Adrenal gland (tissue), 12 donors: Measurements from ENCODE around the gene RGS17. TPM values are rescaled to one million over a fixed set of nuclear protein-coding genes. Genes with fewer than 3 reads are reported as not detected.

Source experiments
- DNase-seq, 7 donors: peaks; one replicate each; pipeline ENCODE4 v3.0.0-alpha.2; 2019 to 2020
- H3K27ac ChIP-seq, 5 donors: fragments of 200-600 bp; sonication (generic) in 4 of 5; 1 replicate in 3 of 5; 2 replicates in 2 of 5; pipeline versions ENCODE4 v1.5.1 to v1.8.0; 2016 to 2020; ENCODE audit warnings: mild to moderate bottlenecking in 1 of 5
- H3K27me3 ChIP-seq: fragments of 200-600 bp; 2 replicates; pipeline ENCODE4 v1.8.0; 2021
- H3K36me3 ChIP-seq, 2 donors: fragments of 200-600 bp; replicated peaks in 1 of 2; 1 replicate in 1 of 2; 2 replicates in 1 of 2; pipeline versions ENCODE4 v1.5.1 to v1.8.0; 2018 to 2022
- H3K4me1 ChIP-seq, 2 donors: fragments of 200-600 bp; replicated peaks in 1 of 2; 1 replicate in 1 of 2; 2 replicates in 1 of 2; pipeline versions ENCODE4 v1.5.1 to v1.8.0; 2018 to 2021
- H3K4me3 ChIP-seq, 4 donors: fragments of 200-600 bp; sonication (generic) in 3 of 4; one replicate each; pipeline ENCODE4 v1.5.1; 2016 to 2018
- H3K9me3 ChIP-seq, 3 donors: fragments of 200-600 bp; sonication (generic) in 1 of 3; replicated peaks in 1 of 3; 1 replicate in 2 of 3; 2 replicates in 1 of 3; pipeline versions ENCODE4 v1.5.1 to v1.8.0; 2016 to 2021
- CTCF ChIP-seq, 6 experiments: fragments of 450-650 bp in 4 of 6; fragments of 200-600 bp in 2 of 6; sonication (generic) in 1 of 6; IDR thresholded peaks; 1 replicate in 5 of 6; 2 replicates in 1 of 6; pipeline versions ENCODE4 v1.5.1 to v1.8.0; 2016 to 2021; ENCODE audit warnings: antibody characterized with exemption in 6 of 6, mild to moderate bottlenecking in 2 of 6, moderate library complexity in 1 of 6
- POLR2A ChIP-seq, 2 donors: fragments of 450-650 bp; IDR thresholded peaks; one replicate each; pipeline ENCODE4 v1.6.1; 2017; ENCODE audit warnings: antibody characterized with exemption in 2 of 2, mild to moderate bottlenecking in 2 of 2, moderate library complexity in 1 of 2
- WGBS, 4 donors: extraction: QIAGEN DNeasy Blood & Tissue Kit in 2 of 4; methylation state at CpG; one replicate each; pipeline versions ENCODE4 v1.1.5 to v1.1.7; 2013 to 2017; 5-methylcytosine and 5-hydroxymethylcytosine counted together
- intact Hi-C, 2 donors: fragments of 100-400 bp; cut with DNase I; formaldehyde crosslinking; loops; one replicate each; pipeline versions ENCODE4 v1.14.1 to v1.15.0; 2022 to 2023
- polyA plus RNA-seq, 3 donors: library from polyadenylated mRNA; stranded (reverse); fragments of 200-250 nt in 2 of 3; fragments of 350-450 nt in 1 of 3; fragmentation: Illumina TruSeq in 1 of 3; extraction: RNeasy Lipid Tissue Mini Kit (QIAGEN cat#74804) in 1 of 3; gene quantifications; one replicate each; pipeline ENCODE4 v1.2.3, GENCODE V29; 2013 to 2014
- total RNA-seq, 9 donors: library from RNA; depleted of rRNA in 4 of 9; stranded (reverse); fragments of >200 nt in 4 of 9; fragments of 120-200 nt in 1 of 9; fragmentation: NEBNext Ultra II Directional in 1 of 9; extraction: Animal tissue kit (Norgen Biotek cat#: 25700) in 1 of 9; gene quantifications; one replicate each; pipeline versions ENCODE4 v1.1.0 to v1.2.4, GENCODE V29; 2013 to 2023
- donor health status: healthy with polysubstance abuse.
- donor health status: Bipolar disorder and iron deficiency.
- donor health status: DM: yes; HTN: yes; CAD: no.
- donor health status: DM: no; HTN: no; CAD: no.
- donor health status: DM: no; HTN: no; CAD: no.
- donor health status: DM: yes; HTN: yes; CAD: no.

Gene RGS17
- total and polyA plus RNA-seq, 12 donors = under 0.01 to 0.83 (median 0.16) TPM; not detected in 5

- 57 to 67% (median 66%) methylated on average over 9 of the region's 9 CpGs for WGBS, 4 donors
- TF ChIP-seq POLR2A (IDR thresholded peaks at IDR 0.05) (no peak), CTCF (IDR thresholded peaks at IDR 0.05) (no peak)
Measured at GRCh38 chr6:153167061-153167891, 36.2 kb upstream of the RGS17 start.

GRCh38 chr6:153162646-153163045, 31.6 kb upstream of the RGS17 start:
- Histone ChIP-seq H3K27ac (no peak overlapping the region), H3K36me3 (no peaks in the 10 kb centered on the region), H3K4me3 (no peak overlapping the region), H3K27me3 (no peaks in the 10 kb centered on the region), H3K4me1 (no peaks in the 10 kb centered on the region), H3K9me3 (no peaks in the 10 kb centered on the region)
- intact Hi-C loops = no loop called here
- no peak for DNase-seq
- TF ChIP-seq POLR2A (IDR thresholded peaks at IDR 0.05) (no peak), CTCF (IDR thresholded peaks at IDR 0.05) (no peak)
- WGBS, 4 donors = 68 to 74% (median 71%) methylated on average over 2 of the region's 2 CpGs

More at GRCh38 chr6:153167061-153167891, 36.2 kb upstream of the RGS17 start:
- Histone ChIP-seq H3K4me3 (no peak overlapping the region), H3K36me3 (no peaks in the 10 kb centered on the region), H3K9me3 (no peaks in the 10 kb centered on the region), H3K27ac (no peak overlapping the region), H3K4me1 (no peaks in the 10 kb centered on the region), H3K27me3 (no peaks in the 10 kb centered on the region)
- intact Hi-C loops = no loop called here
- DNase-seq = no peak

- H3K4me3 ChIP-seq = no peak overlapping the region
- no peaks in the 10 kb centered on the region for H3K27me3 ChIP-seq
- DNase-seq = no peak
- H3K9me3 ChIP-seq = no peaks in the 10 kb centered on the region
- intact Hi-C loops = no loop called here
- no peaks in the 10 kb centered on the region for H3K4me1 ChIP-seq
- TF ChIP-seq CTCF (IDR thresholded peaks at IDR 0.05) = no peak
- TF ChIP-seq POLR2A (IDR thresholded peaks at IDR 0.05) = no peak
- H3K27ac ChIP-seq = no peak overlapping the region
- H3K36me3 ChIP-seq = no peaks in the 10 kb centered on the region
- 47 to 76% (median 68%) methylated on average over 4 of the region's 4 CpGs for WGBS, 4 donors
Measured at GRCh38 chr6:153162172-153162571, 31.1 kb upstream of the RGS17 start.

GRCh38 chr6:153160221-153160620, 29.1 kb upstream of the RGS17 start:
- Histone ChIP-seq H3K4me1 (no peaks in the 10 kb centered on the region), H3K36me3 (no peaks in the 10 kb centered on the region), H3K4me3 (no peak overlapping the region), H3K27me3 (no peaks in the 10 kb centered on the region), H3K27ac (no peak overlapping the region), H3K9me3 (no peaks in the 10 kb centered on the region)
- intact Hi-C loops = no loop called here
- WGBS, 4 donors = 78 to 84% (median 81%) methylated on average over 2 of the region's 2 CpGs
- no peak for DNase-seq
- TF ChIP-seq CTCF (IDR thresholded peaks at IDR 0.05) (no peak), POLR2A (IDR thresholded peaks at IDR 0.05) (no peak)
